Measurements from ENCODE around the gene AQP1.

Gene AQP1

DNA sequence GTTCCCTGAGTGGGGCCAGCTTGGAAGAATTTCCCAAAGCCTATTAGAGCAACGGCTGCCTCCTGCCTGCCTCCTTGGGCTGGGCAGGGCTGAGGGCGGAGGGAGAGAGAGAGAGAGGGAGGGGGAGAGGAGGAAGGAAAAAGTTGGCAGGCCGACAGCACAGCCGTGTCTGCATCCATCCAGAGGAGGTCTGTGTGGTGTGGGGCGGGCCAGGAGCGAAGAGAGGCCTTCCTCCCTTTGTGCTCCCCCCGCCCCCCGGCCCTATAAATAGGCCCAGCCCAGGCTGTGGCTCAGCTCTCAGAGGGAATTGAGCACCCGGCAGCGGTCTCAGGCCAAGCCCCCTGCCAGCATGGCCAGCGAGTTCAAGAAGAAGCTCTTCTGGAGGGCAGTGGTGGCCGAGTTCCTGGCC is at the start of gene AQP1:
AQP1 (plus strand) TSS at position 293 of the 409 bp plus-strand sequence; CDS start at position 350, 57 bp downstream.
- in situ Hi-C loops (cut with MboI; ENCODE audit: low sequenced_read_pairs) = no loop called here

DNA sequence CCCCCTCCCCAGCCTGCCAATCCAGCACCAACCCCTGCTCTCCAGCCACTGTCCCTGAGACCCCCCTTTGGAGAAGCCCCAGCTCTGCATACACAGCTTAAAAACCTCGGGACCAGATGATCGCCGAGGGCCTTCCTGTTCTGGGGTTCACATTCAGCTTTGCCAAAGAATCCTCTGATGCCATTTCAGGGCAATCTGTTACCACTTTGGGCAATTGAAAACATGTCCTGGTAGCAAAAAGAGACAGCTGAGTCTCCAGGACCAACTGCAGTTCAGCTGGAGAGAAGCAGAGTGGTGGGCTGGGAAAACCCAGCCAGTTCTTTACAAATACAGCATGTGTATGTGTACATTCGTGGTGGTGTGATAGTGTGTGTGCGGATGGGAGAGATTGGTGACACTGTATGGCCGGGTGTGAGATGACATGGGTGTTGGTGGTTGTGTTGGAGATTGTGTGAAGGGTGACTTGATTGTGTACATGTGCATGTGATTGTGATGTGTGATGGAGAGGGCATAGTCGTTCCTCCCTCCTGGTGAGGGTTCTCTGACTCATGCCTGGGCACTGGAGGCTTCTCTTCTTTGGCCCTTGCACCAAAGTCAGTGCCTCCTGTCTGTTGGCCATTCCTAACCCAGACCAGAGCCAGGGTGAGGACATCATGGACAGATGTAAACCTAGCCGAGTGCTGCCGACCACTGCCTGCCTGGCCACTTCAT is 48.5 kb upstream of the AQP1 start:
- in situ Hi-C loops (cut with MboI; ENCODE audit: low sequenced_read_pairs) = no loop called here

DNA sequence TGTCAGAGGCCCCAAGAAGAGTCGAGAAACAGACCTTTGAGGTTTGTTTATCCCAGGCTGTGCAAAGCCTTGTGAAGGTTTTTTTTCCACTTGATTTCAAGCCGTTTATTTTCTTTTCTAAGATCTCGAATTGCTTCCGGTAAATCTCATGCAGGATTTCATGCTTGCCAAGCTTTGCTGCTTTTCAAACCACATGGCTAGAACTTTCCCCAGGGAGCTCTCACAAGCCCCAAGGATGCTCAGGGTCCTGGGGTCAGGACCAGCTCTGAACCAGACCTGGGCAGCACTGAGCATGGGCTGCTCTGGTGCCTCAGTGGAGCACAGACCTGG is 48.0 kb upstream of the AQP1 start:
- in situ Hi-C loops (cut with MboI; ENCODE audit: low sequenced_read_pairs) = no loop called here

DNA sequence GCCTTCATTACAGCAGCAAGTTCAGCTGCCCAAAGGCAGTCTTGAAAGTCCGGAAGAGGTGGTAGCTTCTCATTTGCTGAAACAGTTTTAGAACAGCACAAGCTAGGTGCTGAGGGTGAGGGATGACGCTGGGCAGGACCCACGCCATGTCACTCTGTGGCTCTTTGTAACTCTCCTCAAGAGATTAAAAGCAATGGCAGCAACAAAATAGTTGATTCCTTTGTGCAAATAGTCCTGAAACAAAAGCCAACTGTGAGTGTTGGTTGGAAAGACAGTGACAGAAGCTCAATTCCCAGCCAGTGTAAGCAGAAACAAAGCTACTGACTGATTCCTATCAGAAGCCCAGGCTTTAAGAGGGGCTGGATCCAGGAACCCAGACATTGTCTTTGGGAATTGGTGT is 47.6 kb upstream of the AQP1 start:
- in situ Hi-C loops (cut with MboI; ENCODE audit: low sequenced_read_pairs) = no loop called here

DNA sequence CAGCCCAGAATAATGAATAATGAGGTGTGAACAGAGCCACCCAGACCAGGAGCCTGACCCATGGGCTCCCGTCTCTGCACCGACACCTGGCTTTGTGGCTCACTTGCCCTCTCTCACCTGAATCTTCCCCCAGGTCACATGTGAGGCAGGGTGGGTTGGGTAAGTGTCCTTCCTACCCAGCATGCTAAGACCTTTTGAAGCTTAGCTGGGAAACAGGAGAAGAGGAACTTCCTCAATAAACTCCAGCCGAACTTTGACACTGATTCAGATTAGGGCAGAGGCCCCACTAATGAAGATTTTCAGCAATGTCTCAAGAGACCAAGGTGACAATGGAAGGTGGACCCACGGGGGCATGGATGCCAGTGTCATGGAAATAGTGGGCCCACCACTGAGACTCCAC is 46.6 kb upstream of the AQP1 start:
- in situ Hi-C loops (cut with MboI; ENCODE audit: low sequenced_read_pairs) = no loop called here

DNA sequence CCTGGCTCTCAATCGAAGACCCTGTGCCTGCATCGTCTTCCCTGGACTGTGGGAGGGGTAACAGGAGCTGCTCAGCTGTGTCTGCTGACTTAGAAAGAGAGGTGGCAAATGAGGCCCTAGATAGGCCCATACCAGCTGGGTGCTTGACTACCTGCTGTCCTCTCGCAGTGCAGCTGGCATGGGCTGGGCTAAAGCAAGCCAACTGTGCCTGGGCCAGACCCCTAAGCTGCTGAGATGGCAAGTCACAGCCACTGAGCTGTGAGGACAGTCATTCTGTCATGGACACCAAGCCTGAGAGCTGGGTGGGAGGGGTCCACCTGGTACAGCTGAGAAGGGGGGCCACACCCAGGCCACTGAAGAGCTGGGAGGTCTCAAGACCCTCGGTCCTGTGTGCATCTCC is 45.8 kb upstream of the AQP1 start:
- in situ Hi-C loops (cut with MboI; ENCODE audit: low sequenced_read_pairs) = no loop called here

DNA sequence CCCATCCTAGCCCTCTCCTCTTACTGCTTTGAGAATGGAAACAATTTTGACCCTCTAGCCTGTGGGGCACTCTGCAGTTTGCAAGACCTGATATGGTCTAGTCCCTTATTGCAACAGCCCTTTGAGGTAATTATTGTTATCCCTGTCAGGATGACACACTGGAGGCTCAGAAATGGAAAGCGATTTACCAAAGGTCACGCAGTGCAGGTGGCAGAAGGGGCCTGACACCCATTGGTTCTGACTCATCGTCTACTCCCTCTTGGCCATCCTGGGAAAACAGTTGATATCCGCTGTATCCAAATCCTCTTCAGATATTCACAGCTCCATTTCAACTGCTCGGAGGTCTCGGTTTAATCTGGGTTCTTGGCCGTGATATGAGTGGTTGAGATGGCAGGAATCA is 44.7 kb upstream of the AQP1 start:
- in situ Hi-C loops (cut with MboI; ENCODE audit: low sequenced_read_pairs) = no loop called here

DNA sequence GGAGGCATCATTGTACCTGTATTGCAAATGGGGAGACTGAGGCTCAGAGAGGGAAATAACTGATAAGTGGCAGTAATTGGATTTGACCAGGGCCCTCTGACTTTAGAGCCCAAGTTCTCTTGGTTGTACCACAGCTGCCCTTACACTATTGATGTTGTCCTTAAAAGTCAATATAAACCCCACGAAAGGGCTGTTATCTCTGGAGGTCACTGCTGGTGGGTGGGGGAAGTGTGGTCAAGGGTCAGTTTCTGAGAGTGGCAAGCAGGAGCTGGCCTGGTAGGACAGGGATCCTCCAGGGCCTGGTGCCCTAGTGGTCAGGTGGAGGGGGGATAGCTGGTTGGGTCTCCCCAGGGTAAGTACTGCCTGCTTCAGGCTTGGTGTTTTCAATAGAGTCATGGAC is 44.2 kb upstream of the AQP1 start:
- in situ Hi-C loops (cut with MboI; ENCODE audit: low sequenced_read_pairs) = no loop called here

DNA sequence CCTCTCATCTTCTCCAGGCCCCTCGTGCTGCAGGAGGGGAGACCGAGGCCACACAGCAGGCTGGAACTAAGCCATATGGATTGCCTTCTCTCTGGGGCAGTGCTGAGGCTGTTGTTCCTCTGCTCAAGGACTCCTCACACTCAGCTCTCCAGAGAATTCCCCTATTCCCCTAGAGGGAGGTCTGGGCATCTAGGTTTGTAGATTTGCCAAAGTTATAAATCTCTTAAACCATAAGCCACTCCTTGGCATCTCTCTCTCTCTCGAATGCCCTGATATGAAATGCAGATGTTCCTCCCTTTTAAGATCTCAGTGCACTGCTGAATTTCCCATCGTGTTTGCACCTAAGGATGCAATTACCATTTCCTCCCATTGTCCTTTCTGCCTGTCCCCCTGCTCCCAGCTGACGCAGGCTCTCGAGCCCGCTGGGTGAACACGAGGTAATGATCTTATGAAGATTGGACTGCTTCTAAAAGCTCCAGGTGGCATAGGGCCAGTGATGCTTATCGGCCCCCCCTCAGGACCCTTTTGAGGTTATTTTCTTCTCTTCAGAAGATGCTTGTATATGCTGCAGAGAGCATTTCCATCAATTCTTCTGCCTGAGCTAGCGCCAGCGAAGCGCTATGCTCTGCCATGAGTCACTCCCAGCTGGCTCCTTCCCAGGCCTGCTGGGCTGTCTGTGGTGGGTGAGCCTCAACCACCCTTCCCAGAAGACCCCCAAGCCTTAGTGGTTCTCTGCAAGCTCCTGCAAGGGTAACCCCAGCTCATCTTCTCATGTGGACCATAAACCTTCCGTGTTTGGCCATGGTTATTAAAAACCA is 41.6 kb upstream of the AQP1 start:
- in situ Hi-C loops (cut with MboI; ENCODE audit: low sequenced_read_pairs) = no loop called here

DNA sequence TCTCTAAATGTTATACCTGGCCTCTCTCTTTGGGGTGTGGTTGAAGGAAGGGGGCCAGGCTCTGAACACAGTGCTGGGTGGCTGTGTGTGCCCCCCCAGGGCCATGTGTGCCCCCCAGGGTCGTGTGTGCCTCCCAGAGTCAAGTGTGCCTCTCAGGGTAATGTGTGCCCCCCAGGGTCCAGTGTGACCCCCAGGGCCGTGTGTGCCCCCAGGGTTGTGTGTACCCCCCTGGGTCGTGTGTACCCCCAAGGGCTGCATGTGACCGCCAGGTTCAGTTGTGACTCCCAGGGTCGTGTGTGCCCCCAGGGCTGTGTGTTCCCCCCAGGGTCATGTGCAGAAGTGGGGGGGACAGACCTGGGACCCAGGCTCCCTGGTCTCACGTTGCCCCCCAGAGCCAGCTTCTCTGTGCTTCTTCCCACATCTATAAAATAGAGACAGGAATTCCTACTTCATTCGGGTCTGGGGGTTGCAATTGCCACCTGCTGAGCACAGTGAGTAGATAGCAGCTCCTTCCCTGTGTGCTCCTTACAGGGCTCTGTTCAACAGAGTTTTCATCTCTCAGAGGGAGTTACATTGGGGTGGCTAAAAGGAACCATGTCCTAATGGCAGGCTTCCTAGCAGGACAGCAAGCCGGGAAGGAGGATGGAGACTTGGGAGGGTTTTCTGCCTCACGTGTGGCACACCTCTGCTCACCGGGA is 40.7 kb upstream of the AQP1 start:
- in situ Hi-C loops (cut with MboI; ENCODE audit: low sequenced_read_pairs) = no loop called here

DNA sequence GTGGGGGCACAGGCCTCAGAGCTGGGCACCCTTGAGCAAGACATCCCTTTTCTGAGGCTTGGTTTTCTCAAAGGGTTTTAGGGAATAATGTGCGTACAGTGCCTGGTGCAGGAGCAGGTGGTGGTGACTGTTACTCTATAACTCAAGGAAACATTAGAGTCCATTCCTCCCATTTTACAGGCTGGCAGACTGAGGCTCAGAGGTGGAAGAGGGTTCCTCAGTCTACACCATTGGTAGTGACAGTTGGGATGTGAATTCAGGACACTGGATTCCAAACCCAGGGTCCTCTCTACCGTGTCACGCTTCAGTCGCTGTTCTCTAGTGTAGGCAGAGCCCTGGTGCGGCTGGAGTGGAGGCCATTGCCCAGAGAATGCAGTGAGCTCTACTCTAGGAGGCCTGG is 40.0 kb upstream of the AQP1 start:
- in situ Hi-C loops (cut with MboI; ENCODE audit: low sequenced_read_pairs) = no loop called here

DNA sequence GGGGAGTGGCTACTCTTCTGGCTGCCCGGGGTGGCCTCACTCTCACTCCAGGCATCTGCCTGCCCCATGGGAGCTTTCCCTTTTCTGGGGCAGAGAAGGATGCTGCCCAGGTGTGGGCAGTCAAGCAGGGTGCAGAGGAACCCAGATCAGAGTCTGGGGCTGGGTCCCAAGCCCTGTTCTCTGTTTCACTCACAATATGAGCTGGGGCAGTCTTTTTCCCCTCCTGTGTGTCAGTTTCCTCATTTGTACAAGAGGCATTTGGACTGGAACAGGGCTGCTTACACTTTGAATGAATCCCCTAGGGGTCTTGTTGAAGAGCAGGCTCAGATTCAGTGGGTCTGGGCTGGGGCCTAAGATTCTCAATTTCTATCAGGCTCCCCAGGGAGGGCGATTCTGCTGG is 38.4 kb upstream of the AQP1 start:
- in situ Hi-C loops (cut with MboI; ENCODE audit: low sequenced_read_pairs) = no loop called here

DNA sequence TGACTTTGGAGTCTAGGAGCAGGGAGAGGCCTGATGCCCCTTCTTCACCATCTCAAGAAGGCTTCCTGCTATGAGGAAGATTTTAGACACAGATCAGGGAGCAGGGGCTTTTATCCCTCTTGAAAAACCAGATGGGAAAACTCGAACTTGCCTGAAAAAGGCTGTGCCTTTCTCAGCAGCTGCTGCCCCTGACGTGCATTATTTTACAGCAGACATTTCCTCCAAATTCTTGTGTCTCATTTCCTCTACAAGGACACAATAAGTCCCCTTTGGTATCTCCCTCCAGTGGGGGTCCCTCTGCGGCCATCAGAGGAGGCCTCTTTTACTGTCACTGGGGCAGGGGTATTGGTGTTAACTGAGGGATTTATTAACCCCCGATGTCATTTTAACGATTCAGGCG is 38.0 kb upstream of the AQP1 start:
- in situ Hi-C loops (cut with MboI; ENCODE audit: low sequenced_read_pairs) = no loop called here

DNA sequence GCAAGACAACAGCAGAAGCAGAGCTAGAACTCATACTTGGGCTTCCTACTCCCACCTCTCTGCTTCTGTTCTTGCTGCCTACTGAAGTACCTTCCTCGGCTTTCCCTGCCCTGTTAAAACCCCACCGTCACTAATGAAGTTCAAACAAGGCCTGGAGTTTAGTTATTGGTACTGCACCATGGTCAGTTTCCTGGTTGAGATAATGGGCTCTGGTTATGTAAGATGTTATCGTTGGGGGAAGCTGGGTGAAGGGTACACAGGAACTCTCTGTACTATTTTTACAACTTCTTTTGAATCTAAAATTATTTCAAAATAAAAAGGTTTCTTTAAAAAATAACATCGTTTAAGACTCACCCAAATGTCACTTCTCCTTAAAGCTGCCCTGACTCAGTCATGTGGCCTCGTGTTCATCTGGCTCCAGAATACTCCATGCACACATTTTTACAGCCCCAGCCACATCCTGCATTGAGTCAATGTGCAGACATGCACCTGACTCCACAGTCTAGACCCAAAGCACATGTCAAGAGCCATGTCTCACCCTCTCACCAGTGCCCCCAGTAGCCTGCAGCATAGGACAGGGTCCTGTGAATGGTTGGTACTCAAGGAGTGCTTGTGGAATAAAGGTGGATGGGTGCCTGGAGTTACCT is 36.9 kb upstream of the AQP1 start:
- in situ Hi-C loops (cut with MboI; ENCODE audit: low sequenced_read_pairs) = no loop called here

DNA sequence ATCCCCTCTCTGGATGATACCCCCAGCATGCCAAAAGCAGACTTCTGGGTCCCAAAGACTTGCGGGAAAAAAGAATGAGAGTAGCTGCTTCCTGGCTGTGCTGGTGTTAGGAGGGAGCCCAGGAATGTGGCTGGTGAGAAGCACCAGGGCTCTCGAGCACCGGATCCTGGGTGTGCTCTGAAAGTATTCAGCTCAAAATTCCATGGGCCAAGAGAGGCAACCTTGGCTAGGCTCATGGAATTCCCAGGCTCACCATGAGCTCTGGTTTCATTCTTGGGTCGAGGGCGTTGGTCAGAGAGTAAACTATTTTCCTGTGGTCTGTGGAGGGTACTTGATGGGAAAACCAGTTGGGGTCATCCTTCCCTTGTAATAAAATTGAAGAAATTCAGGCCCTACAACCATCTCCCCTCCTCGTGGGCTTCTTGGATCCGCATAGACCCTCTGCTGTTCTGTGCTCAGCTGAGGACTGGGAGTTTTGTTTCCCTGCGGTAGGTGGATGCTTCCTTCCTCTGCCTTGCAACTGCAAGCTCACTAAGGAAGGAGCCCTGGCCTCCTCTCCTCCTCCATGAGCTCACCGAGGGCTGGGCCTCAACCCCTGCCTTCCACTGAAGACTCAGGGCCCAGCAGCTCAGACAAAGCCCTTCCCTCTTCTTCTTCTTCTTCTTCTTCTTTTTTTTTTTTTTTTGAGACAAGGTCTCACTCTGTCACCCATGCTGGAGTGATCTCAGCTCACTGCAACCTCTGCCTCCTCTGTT is 34.5 kb upstream of the AQP1 start:
- in situ Hi-C loops (cut with MboI; ENCODE audit: low sequenced_read_pairs) = no loop called here

DNA sequence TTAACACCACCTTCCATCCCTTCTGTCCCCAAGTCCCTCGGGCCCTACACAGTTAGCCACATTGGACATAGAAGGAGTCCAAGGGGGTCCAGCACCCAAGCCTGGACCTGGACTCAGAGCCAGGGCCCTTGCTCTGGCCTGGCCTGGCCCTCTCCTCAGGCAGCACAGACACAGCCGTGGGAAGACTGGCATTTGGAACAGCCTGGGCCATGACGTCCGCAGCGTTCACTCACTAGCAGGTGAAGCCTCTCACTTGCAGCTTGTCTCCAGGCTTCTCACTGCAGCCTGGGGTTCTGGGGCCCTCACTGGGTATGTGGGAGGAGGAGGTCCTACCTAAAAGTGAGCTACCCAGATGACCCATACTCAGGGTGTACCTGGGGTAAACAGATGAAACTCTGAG is 33.7 kb upstream of the AQP1 start:
- in situ Hi-C loops (cut with MboI; ENCODE audit: low sequenced_read_pairs) = no loop called here

DNA sequence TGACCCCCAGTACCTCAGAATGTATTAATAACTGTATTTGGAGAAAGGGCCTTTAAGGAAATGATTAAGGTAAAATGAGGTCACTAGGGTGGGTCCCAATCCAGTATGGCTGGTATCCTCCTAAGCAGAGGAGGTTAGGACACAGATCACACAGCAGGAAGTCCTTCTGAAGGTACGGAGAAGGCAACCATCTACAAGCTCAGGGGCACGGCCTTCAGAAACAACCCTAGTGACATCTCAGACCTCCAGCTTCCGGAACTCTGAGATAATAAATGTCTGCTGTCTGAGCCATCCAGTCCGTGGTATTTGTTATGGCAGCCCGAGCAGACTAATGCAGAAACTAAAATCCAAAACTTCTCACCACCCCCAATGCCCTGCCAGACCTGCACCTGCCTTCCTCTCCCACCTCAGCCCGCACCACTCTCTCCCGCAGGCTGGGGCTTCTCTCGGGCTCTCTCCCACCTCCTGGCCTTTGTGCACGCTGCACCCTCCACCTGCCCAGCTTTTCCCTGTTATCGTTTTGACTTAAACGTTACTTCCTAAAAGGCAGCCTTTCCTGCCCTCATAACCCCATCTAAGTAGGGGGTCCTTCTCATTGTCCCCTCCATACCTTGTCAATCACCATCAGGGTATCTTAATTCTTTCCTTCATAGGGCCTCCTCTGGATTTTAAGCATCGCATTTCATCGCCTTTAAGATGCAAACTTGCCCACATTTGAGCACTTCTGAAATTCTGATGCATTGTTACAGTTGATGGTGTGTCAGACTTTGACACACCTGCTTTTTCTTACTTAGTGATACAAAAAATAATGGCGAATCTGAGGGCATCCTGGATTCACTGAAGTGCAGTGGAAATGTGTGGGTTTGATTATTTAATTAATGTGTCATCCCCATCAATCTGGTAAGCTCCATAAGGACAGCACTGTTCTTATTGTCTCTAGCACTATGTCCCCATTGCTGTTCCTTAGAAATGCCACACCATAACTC is 32.2 kb upstream of the AQP1 start:
- in situ Hi-C loops (cut with MboI; ENCODE audit: low sequenced_read_pairs) = no loop called here

DNA sequence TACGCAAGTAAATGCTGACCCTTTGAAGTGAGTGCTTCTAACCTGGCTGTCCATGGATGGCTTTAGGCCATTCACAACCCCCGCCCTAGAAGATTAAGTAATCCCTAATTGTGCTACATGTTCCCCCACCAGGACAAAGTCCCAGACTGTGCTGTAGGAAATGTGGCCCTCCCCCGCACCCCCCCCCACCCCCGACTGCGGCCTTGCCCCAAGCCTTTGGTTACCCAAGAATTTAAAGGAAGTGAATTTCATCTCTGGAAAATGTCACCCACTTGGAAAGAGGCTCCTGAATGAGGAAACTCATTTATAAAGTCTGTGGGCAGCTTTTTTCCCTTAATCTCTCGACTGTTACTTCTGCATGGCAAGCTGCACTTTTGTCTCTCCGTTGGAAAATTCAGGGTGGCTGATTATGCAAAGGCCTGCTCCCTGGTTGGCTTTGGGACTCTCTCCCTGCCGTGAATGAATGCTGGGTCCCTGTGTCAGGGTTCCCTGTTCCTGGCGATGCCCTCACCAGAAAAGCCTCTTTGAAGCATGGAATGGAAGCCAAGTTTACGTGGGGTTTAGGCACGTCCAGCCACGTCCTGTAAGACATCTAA is 31.4 kb upstream of the AQP1 start:
- in situ Hi-C loops (cut with MboI; ENCODE audit: low sequenced_read_pairs) = no loop called here

DNA sequence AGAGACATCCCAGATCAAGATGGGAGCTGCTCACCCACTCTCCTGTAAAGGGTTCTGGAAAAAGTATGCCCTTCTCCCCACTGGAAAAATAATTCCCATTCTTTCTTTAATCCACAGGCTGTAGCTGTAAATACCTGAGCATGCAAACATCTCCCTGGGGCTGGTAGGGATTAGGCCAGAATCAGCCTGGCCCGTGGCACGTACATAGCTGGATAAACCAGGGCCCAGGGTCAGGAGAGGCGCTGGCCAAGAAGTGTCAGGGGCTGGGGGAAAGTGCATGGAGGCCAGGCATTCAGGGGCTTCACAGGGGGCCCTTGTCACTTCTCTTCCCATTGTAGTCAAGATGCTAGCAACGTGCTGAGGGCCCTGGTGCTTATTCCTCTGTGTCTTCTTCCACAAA is 30.7 kb upstream of the AQP1 start:
- in situ Hi-C loops (cut with MboI; ENCODE audit: low sequenced_read_pairs) = no loop called here

All from HL-60/S4 treated with retinoic acid at 250 ng/mL for 4 days and 3 days (cell line).